Mucosa of gallbladder (tissue), 1 donor: Measurements from ENCODE around the gene SLC35A5. TPM values are rescaled to one million over a fixed set of nuclear protein-coding genes. Genes with fewer than 3 reads are reported as not detected.
"Not testable (repeated sequence)": the region's sequence is repeated elsewhere in the genome, so short reads cannot be mapped to it uniquely, and the experiment has no call there.

Source experiments
- DNase-seq: peaks from one replicate; pipeline ENCODE4 v3.0.0-alpha.2; 2020; ENCODE audit warnings: low spot score
- total RNA-seq: library from RNA; stranded (reverse); gene quantifications from one replicate; pipeline ENCODE4 v1.2.1, GENCODE V29; 2021
- donor health status: DM: no; HTN: no; CAD: no.

SLC35A5 gene, protein sequence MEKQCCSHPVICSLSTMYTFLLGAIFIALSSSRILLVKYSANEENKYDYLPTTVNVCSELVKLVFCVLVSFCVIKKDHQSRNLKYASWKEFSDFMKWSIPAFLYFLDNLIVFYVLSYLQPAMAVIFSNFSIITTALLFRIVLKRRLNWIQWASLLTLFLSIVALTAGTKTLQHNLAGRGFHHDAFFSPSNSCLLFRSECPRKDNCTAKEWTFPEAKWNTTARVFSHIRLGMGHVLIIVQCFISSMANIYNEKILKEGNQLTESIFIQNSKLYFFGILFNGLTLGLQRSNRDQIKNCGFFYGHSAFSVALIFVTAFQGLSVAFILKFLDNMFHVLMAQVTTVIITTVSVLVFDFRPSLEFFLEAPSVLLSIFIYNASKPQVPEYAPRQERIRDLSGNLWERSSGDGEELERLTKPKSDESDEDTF
- total RNA-seq = 37.5 TPM

GRCh38 chr3:112561734-112562529 lies at the start of gene SLC35A5, which contains the start of gene ATG3:
SLC35A5 (plus strand) TSS chr3:112562045; CDS start chr3:112563404, 1,359 bp downstream.
ATG3 (minus strand) TSS chr3:112561962; CDS start chr3:112561528, 434 bp downstream.
- DNase-seq = peak; percentile 99

DNA sequence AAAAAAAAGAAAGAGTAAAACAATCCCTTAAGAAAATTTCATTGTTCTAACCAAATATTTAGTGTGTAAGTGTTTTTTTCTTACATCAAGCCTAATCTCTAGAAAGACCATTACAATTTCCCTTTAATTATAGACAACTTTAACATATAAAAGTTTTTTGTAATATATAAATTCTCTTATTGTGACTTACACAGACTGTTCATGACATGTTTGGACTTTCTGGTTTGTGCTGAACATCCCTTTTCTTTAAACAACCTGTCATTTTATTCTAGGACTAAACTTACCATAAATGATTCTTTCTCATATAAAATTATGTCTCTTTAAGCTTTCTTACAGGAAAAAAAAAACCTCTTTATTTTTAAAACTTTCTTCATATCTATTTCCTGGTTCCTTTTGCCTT lies 49.5 kb upstream of the SLC35A5 start:
- DNase-seq = no peak

DNA sequence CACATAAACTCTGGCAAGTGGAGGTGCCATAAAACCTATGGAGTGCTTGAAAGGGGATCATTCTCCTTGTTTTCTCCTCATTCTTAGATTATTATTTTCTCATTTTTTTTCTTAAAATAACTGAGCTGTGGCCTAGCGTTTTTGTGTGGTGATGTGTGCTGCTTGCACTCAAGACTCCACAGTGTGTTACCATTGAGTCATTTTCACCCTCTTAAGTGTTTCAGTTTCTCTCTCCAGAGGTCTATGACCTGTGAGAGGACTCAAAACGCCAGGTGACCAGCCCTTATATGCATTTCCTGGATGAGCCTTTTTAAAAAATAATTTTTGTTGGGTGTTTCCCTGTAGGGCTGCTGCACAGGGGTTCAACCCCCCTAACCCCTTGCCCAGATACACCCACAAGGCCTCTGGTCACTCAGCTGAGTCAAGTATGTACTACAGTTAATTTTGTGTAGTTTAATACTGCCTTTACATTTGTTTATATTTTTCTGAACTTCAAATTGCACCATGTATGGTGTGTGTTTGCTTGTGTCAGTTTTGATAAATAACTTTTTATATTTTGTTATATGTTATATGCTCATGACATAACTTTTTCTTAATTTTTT lies 47.2 kb upstream of the SLC35A5 start:
- DNase-seq = no peak

GRCh38 chr3:112518970-112519369 lies 42.9 kb upstream of the SLC35A5 start:
- not testable (repeated sequence) for DNase-seq

- DNase-seq = peak; percentile 38
Measured at GRCh38 chr3:112519424-112520001, 42.3 kb upstream of the SLC35A5 start.

DNA sequence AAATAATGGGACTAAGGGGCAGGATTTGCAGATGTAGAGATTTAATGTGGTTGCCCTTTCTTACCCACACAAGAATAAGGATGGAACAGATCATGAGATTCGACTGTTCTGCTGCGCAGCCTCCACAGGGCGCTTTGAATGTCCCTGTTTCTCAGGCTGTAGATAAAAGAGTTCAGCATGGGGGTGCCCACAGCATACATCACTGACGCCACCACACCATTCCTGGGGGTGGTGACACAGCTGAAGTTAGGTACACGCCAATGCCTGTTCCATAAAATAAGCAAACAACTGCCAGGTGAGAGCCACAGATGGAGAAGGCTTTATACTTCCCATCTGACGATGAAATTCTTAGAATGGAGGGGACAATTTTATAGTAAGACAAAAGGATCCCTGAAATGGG lies 37.7 kb upstream of the SLC35A5 start:
- DNase-seq = not testable (repeated sequence)

DNA sequence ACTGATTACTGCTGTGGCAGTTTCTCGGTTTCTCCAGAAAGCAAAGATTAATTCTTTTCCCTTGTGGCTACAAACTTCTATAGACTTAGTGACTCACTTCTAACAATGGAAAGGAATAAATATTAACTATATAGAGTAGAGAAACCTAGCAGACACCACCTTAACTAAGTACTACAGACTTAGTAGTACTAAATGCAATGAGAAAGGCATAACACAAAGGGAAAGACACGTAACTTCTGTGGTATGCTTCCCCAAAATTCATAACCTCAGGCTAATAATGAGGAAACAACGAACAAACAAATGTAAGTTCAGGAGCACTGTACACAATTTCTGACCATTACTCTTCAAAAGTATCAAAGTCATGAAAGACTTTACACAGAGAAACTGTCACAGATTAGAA lies 31.3 kb upstream of the SLC35A5 start:
- no peak for DNase-seq

DNA sequence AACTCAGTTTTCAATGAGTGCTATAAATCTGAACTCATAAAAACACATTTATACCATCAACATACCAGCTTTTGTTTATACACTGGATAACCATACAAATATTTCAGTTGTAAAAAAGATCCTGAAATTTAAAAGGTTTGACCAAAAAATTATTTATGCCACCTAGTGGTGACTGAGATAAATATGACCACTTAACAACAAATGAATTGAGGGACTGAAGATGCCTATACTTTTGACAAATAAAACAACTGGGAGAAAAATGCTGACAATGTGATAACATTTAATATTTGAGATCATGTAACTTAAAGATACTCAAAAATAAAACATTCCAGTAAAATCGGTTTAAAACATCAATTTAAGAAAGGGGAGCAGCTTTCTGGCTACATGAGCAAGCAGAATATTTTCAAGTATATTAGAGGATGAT lies 30.5 kb upstream of the SLC35A5 start:
- no peak for DNase-seq

GRCh38 chr3:112539825-112540650 lies 21.8 kb upstream of the SLC35A5 start:
- DNase-seq = no peak

- DNase-seq = no peak
Measured at GRCh38 chr3:112546216-112546759, 15.6 kb upstream of the SLC35A5 start.

DNA sequence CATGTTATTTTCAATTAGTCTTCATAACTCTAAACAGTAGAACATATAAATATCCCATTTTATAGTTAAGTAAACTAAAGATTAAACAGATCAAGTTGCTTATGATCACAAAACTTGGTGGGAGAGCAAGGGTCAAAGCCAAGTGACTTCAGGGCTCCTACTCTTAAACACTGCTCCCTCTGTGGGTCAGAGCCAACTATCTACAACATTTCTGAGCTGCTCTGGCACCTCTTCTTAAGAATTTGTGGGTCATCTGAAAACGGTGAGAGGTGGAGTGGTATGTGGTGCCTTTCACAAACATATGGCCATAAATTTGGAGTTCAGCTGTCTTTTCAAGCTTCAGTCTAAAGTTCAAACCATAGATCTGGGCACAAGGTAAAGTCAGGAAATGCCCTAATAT lies 11.0 kb upstream of the SLC35A5 start:
- no peak for DNase-seq

- DNase-seq = no peak
Measured at GRCh38 chr3:112555535-112556170, 6.2 kb upstream of the SLC35A5 start.

DNA sequence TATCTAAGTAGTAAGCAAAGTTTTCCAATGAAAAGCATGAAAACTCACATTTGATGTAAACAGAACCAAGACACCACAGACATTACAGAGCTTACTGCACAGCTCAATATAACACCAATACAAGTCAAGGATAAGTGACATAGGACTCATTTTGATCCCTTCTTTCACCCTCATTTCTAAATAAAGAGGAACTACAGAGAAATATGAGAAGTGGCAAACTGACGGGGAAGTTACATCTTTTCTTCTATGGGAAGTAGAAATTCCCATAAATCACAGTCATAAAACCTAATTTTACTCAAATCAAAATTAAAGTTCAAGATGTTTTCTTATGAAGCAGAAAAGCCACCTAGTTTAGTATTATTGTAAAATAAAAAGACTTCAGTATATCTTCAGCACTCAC lies 3.9 kb upstream of the SLC35A5 start:
- DNase-seq = no peak

DNA sequence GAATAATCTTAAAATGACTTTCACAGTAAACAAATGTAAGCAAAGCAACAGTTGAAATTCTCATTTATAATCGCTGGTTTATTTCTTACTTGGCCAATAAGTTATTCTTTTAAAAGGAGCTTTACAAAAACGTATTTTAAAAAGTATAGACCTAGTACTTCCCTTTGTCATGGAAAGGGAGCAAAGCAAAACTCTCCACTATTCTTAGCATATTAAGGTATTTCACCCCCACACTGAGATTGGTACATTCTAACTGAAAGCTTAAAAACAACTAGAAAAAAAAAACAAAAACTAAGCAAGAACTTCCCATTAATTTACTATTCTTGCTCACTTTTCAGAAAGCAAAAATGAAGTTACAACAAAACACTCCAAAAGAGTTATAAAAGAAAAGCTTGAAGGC lies 1.5 kb upstream of the SLC35A5 start:
- DNase-seq = no peak

- DNase-seq = peak; percentile 50
Measured at GRCh38 chr3:112560721-112561483, 943 bp upstream of the SLC35A5 start.

DNA sequence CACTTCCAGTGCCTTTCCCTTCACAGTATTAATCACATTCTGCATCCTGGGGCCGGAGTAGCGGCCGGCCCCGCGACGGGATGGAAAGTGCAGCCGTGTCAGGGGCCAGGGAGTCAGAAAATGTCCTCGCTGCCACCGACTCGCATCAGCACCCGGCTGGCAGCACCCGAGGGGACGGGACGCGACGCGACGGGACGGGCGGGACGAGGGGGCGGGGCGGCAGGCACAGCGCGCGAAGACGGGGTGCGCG lies 436 bp upstream of the SLC35A5 start:
- no peak for DNase-seq

- not testable (repeated sequence) for DNase-seq
Measured at GRCh38 chr3:112564247-112564939, 2.5 kb downstream of the SLC35A5 start.

DNA sequence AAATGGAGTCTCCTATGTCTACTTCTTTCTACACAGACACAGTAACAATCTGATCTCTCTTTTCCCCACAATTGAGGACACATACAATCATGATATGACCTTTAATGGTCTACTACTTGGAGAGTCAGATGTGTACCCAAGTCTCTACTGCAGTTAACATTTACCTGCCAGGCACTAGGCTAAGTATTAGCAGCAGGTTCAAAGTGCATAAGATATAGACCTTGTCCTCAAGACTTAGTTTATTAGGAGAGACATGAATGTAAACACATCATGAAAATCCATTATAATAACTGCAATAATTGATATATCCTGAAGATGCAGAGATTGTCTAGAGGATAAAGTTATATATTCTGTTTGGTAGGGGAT lies 3.1 kb downstream of the SLC35A5 start:
- no peak for DNase-seq

DNA sequence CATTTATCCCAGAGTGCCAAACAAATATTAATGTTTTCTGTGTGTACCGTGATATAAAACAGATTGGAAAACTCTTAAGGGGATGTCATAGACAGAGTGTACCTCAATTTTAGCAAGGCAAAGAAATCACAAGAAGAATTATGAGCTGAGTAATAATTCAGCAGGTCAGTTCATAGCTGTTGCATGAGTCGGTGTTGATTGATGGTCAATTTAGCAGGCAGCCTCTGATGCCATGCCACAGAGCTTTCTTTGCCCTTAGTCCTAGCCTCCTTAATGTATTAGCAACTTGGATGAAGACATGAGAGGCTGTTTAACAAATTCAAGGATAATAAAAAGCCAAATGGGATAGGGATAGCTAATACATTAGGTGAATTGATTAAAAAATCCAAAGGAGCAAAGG lies 6.8 kb downstream of the SLC35A5 start:
- no peak for DNase-seq
